ENCODE results near the gene DENND1A.
"Not testable (repeated sequence)": the region's sequence is repeated elsewhere in the genome, so short reads cannot be mapped to it uniquely, and the experiment has no call there.

The DENND1A gene

GRCh38 chr9:123815856-123816255, 114.1 kb downstream of the DENND1A start:
- H3K9me3 ChIP-seq (ENCODE audit: control insufficient read depth, insufficient read depth, low read length); H3K4me1 ChIP-seq (ENCODE audit: control insufficient read depth, insufficient read depth, low read length); H3K27me3 ChIP-seq (ENCODE audit: control insufficient read depth, insufficient read depth, low read length); H3K9ac ChIP-seq (ENCODE audit: low read depth, low read length); H3K36me3 ChIP-seq (ENCODE audit: control insufficient read depth, insufficient read depth, low read length); H3K4me3 ChIP-seq (ENCODE audit: low read depth, low read length); H3K27ac ChIP-seq (ENCODE audit: low read depth, low read length): not testable (repeated sequence)

- H3K27ac ChIP-seq (ENCODE audit: low read depth, low read length): no peak overlapping the region
- H3K36me3 ChIP-seq (ENCODE audit: control insufficient read depth, insufficient read depth, low read length): no peaks in the 10 kb centered on the region
- peaks cover 6% of the 10 kb centered on the region; the same call in 1 of the 2 replicates for H3K4me1 ChIP-seq (ENCODE audit: control insufficient read depth, insufficient read depth, low read length)
- no peaks in the 10 kb centered on the region for H3K27me3 ChIP-seq (ENCODE audit: control insufficient read depth, insufficient read depth, low read length)
- no peaks in the 10 kb centered on the region for H3K9me3 ChIP-seq (ENCODE audit: control insufficient read depth, insufficient read depth, low read length)
- no peak overlapping the region for H3K9ac ChIP-seq (ENCODE audit: low read depth, low read length)
- H3K4me3 ChIP-seq (ENCODE audit: low read depth, low read length): no peak overlapping the region
Measured at GRCh38 chr9:123814496-123814895, 115.4 kb downstream of the DENND1A start.

GRCh38 chr9:123812984-123813383, 116.9 kb downstream of the DENND1A start:
- no peaks in the 10 kb centered on the region for H3K27me3 ChIP-seq (ENCODE audit: control insufficient read depth, insufficient read depth, low read length)
- H3K4me1 ChIP-seq (ENCODE audit: control insufficient read depth, insufficient read depth, low read length): peaks cover 6% of the 10 kb centered on the region; the same call in 1 of the 2 replicates
- H3K27ac ChIP-seq (ENCODE audit: low read depth, low read length): no peak overlapping the region
- H3K36me3 ChIP-seq (ENCODE audit: control insufficient read depth, insufficient read depth, low read length): no peaks in the 10 kb centered on the region
- no peaks in the 10 kb centered on the region for H3K9me3 ChIP-seq (ENCODE audit: control insufficient read depth, insufficient read depth, low read length)
- H3K9ac ChIP-seq (ENCODE audit: low read depth, low read length): no peak overlapping the region
- no peak overlapping the region for H3K4me3 ChIP-seq (ENCODE audit: low read depth, low read length)

DNA sequence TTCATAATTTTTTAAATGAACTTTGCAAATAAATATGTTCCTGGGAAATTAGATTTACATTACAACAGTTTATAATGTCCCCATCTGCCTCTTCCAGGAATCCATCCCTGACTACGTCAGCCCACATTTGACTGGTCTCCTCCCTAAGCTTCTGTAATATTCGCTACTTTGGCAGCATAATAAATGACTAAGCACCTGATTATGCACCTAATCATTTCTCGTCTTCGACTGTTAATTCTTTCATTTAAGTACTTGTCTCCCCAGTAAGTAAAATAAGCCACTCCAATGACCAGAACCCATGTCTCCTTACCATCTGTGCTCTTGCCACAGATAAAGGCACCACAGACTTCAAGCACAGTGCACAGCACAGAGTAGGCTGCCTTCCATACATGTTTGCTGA, 122.7 kb downstream of the DENND1A start:
- no peaks in the 10 kb centered on the region for H3K4me1 ChIP-seq (ENCODE audit: control insufficient read depth, insufficient read depth, low read length)
- H3K27me3 ChIP-seq (ENCODE audit: control insufficient read depth, insufficient read depth, low read length): no peaks in the 10 kb centered on the region
- no peak overlapping the region for H3K9ac ChIP-seq (ENCODE audit: low read depth, low read length)
- no peak overlapping the region for H3K4me3 ChIP-seq (ENCODE audit: low read depth, low read length)
- H3K27ac ChIP-seq (ENCODE audit: low read depth, low read length): no peak overlapping the region
- no peaks in the 10 kb centered on the region for H3K9me3 ChIP-seq (ENCODE audit: control insufficient read depth, insufficient read depth, low read length)
- no peaks in the 10 kb centered on the region for H3K36me3 ChIP-seq (ENCODE audit: control insufficient read depth, insufficient read depth, low read length)

DNA sequence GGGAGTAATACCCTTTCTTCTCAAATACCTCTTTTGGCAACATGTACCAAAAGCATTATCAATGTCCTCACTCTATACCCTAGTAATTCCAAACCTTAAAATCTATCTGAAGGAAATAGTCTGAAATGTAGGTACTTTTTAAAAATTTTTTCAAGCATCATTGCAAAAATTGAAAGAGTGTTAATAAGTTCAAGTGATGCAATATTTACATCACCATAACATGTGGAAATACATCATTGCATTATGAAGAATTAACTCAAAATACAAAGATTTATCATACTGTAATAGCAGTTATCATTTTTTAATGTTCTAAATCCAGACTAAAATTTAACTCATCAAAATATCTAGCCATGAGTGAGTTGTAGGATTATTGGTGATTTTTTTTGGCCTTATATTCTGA, 123.1 kb downstream of the DENND1A start:
- Histone ChIP-seq H3K27ac (ENCODE audit: low read depth, low read length) (no peak overlapping the region), H3K4me1 (ENCODE audit: control insufficient read depth, insufficient read depth, low read length) (no peaks in the 10 kb centered on the region), H3K4me3 (ENCODE audit: low read depth, low read length) (no peak overlapping the region), H3K36me3 (ENCODE audit: control insufficient read depth, insufficient read depth, low read length) (no peaks in the 10 kb centered on the region), H3K27me3 (ENCODE audit: control insufficient read depth, insufficient read depth, low read length) (no peaks in the 10 kb centered on the region), H3K9ac (ENCODE audit: low read depth, low read length) (no peak overlapping the region), H3K9me3 (ENCODE audit: control insufficient read depth, insufficient read depth, low read length) (no peaks in the 10 kb centered on the region)

DNA sequence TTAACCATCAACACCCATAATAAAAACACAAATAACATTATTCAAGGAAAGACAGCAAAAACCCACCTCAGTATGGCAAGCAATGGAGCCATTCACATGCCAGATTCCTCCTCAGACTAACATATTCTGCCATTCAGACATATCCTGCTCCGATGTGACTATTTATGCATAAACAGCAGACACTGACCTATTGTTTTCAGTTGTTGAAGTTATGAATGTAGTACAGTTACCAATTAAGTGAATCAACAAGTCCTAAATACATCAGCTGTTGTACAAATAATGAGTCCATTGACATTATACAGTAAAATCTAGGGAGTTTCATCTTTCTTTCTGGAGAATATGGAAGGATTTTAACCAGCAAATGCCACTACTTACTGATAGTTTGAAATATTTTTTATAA, 131.7 kb downstream of the DENND1A start:
- Histone ChIP-seq H3K9me3 (ENCODE audit: control insufficient read depth, insufficient read depth, low read length) (no peaks in the 10 kb centered on the region), H3K36me3 (ENCODE audit: control insufficient read depth, insufficient read depth, low read length) (no peaks in the 10 kb centered on the region), H3K27me3 (ENCODE audit: control insufficient read depth, insufficient read depth, low read length) (no peaks in the 10 kb centered on the region), H3K27ac (ENCODE audit: low read depth, low read length) (no peak overlapping the region), H3K9ac (ENCODE audit: low read depth, low read length) (no peak overlapping the region), H3K4me3 (ENCODE audit: low read depth, low read length) (no peak overlapping the region), H3K4me1 (ENCODE audit: control insufficient read depth, insufficient read depth, low read length) (peaks cover 19% of the 10 kb centered on the region)

- Histone ChIP-seq H3K36me3 (ENCODE audit: control insufficient read depth, insufficient read depth, low read length) (no peaks in the 10 kb centered on the region), H3K4me3 (ENCODE audit: low read depth, low read length) (no peak overlapping the region), H3K27ac (ENCODE audit: low read depth, low read length) (no peak overlapping the region), H3K9ac (ENCODE audit: low read depth, low read length) (no peak overlapping the region), H3K4me1 (ENCODE audit: control insufficient read depth, insufficient read depth, low read length) (peaks cover 19% of the 10 kb centered on the region), H3K27me3 (ENCODE audit: control insufficient read depth, insufficient read depth, low read length) (no peaks in the 10 kb centered on the region), H3K9me3 (ENCODE audit: control insufficient read depth, insufficient read depth, low read length) (no peaks in the 10 kb centered on the region)
Measured at GRCh38 chr9:123796618-123797484, 133.1 kb downstream of the DENND1A start.

DNA sequence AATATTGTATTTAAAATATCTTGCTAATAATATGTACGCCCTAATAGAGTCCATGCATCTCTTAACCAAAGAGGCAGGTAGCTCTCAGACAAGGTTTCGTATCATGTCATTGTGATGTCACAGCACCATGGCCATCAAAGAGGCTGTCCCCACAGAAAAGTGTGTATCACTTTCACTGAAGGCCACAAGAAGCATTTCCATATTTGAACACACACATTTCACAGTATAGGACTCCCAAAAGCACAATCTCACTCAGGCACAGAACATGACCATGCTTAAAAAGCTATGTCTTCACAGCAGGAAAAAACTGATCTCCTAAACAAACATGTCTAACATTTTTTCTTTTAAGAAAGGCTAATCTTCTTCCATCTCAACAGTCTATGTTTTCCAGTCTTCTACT, 133.8 kb downstream of the DENND1A start:
- Histone ChIP-seq H3K4me1 (ENCODE audit: control insufficient read depth, insufficient read depth, low read length) (peaks cover 19% of the 10 kb centered on the region), H3K4me3 (ENCODE audit: low read depth, low read length) (no peak overlapping the region), H3K27ac (ENCODE audit: low read depth, low read length) (no peak overlapping the region), H3K27me3 (ENCODE audit: control insufficient read depth, insufficient read depth, low read length) (no peaks in the 10 kb centered on the region), H3K9me3 (ENCODE audit: control insufficient read depth, insufficient read depth, low read length) (no peaks in the 10 kb centered on the region), H3K9ac (ENCODE audit: low read depth, low read length) (no peak overlapping the region), H3K36me3 (ENCODE audit: control insufficient read depth, insufficient read depth, low read length) (no peaks in the 10 kb centered on the region)

DNA sequence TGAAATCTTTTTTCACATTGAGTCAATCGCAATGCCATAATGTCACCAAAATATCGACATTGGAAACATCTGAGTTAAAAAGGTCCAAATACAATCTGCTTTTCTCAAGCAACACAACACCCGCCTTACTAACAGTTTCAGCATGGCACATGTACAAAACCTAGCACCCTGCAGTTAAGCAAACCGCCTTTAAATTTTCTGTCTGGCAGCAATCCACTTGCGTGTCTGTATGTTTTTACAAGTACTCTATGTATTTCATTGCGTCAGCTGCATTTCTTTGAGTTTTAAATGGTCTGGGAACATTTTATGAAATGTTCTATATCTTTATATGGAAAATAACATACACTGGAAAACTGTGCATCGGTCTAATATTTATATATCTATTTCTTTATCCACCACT, 134.6 kb downstream of the DENND1A start:
- Histone ChIP-seq H3K9ac (ENCODE audit: low read depth, low read length) (no peak overlapping the region), H3K9me3 (ENCODE audit: control insufficient read depth, insufficient read depth, low read length) (no peaks in the 10 kb centered on the region), H3K27me3 (ENCODE audit: control insufficient read depth, insufficient read depth, low read length) (no peaks in the 10 kb centered on the region), H3K27ac (ENCODE audit: low read depth, low read length) (no peak overlapping the region), H3K36me3 (ENCODE audit: control insufficient read depth, insufficient read depth, low read length) (no peaks in the 10 kb centered on the region), H3K4me1 (ENCODE audit: control insufficient read depth, insufficient read depth, low read length) (peaks cover 13% of the 10 kb centered on the region), H3K4me3 (ENCODE audit: low read depth, low read length) (no peak overlapping the region)

DNA sequence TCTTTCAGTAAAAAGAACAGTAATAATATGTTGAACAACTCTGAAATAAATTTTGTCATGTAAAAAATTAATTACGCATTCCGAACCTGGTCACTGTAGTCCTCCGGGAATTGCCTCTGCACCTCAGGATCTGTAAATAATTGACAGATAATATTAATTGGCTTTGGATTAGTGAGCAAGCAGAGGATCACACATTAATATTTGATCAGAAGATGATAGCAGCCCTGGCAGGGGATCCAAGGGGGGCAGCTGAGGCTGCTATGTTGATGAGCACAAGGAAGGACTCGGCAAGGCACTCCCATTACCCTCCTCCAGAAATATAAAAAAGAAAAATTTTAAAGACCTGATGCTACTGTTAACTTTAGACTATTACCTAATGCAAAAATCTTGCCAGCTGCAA, 137.4 kb downstream of the DENND1A start:
- Histone ChIP-seq H3K27me3 (ENCODE audit: control insufficient read depth, insufficient read depth, low read length) (no peaks in the 10 kb centered on the region), H3K9ac (ENCODE audit: low read depth, low read length) (no peak overlapping the region), H3K4me3 (ENCODE audit: low read depth, low read length) (no peak overlapping the region), H3K27ac (ENCODE audit: low read depth, low read length) (no peak overlapping the region), H3K36me3 (ENCODE audit: control insufficient read depth, insufficient read depth, low read length) (no peaks in the 10 kb centered on the region), H3K9me3 (ENCODE audit: control insufficient read depth, insufficient read depth, low read length) (no peaks in the 10 kb centered on the region), H3K4me1 (ENCODE audit: control insufficient read depth, insufficient read depth, low read length) (peaks cover 2% of the 10 kb centered on the region; the same call in 1 of the 2 replicates)

DNA sequence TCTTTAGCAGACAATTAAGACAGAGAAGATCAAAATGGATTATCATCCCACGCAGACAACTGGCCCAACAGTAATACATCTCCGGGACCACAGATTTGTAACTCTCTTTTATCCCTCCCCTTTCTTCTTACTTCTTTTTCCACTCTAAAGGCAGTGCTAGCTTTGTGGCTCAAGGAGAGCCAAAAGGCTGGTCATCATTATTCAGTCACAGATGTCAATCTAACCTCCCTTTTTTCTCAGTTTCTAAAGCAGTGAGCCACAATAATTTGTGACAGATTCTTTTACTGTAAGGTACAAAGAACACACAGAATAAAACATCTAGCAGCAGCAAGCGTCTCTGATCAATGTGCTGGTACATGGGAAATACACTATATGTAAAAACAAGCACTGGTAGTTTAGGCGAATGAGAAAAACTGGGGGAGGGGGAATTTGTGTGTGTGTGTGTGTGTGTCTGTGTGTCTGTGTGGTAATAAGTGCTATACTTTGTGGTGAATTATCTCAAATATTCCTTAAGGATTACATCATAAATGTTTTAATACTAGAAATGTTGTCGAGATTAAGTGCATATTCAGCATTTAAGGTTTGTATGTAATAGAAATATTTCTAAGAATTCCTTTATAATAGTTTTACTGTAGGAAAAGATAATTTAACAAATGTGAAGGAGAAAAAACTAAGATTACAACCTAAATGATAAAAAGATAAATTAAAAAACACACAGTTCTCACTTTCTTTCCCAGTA, 140.2 kb downstream of the DENND1A start:
- H3K27ac ChIP-seq (ENCODE audit: low read depth, low read length): no peak overlapping the region
- H3K4me3 ChIP-seq (ENCODE audit: low read depth, low read length): no peak overlapping the region
- no peaks in the 10 kb centered on the region for H3K9me3 ChIP-seq (ENCODE audit: control insufficient read depth, insufficient read depth, low read length)
- H3K4me1 ChIP-seq (ENCODE audit: control insufficient read depth, insufficient read depth, low read length): peaks cover 2% of the 10 kb centered on the region; the same call in 1 of the 2 replicates
- no peaks in the 10 kb centered on the region for H3K36me3 ChIP-seq (ENCODE audit: control insufficient read depth, insufficient read depth, low read length)
- H3K9ac ChIP-seq (ENCODE audit: low read depth, low read length): no peak overlapping the region
- no peaks in the 10 kb centered on the region for H3K27me3 ChIP-seq (ENCODE audit: control insufficient read depth, insufficient read depth, low read length)

All from HUES48 (cell line).